ENCODE data around the gene NUP107.

DNA sequence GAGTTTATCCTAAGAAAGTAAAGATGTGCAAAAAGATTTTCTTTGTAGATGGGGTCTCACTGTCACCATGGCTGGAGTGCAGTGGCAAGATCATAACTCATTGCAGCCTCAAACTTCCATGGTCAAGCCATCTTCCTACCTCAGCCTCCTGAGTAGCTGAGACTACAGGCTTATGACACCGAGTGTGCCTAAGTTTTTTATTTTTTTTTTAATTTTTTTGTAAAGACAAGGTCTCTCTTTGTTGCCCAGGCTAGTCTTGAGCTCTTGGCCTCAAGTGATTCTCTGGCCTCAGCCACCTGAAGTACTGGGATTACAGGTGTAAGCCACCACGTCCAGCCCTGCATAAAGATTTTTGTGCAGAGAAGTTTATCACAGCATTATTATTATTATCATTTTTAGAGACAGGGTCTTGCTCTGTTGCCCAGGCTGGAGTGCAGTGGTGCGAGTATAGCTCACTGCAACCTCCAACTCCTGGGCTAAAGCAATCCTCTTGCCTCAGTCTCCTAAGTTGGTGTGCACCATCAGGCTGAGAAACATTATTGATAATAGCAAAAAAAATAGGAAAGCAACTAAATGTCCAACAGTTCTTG is 101.9 kb downstream of the NUP107 start:
- TF ChIP-seq, protein P1, sequence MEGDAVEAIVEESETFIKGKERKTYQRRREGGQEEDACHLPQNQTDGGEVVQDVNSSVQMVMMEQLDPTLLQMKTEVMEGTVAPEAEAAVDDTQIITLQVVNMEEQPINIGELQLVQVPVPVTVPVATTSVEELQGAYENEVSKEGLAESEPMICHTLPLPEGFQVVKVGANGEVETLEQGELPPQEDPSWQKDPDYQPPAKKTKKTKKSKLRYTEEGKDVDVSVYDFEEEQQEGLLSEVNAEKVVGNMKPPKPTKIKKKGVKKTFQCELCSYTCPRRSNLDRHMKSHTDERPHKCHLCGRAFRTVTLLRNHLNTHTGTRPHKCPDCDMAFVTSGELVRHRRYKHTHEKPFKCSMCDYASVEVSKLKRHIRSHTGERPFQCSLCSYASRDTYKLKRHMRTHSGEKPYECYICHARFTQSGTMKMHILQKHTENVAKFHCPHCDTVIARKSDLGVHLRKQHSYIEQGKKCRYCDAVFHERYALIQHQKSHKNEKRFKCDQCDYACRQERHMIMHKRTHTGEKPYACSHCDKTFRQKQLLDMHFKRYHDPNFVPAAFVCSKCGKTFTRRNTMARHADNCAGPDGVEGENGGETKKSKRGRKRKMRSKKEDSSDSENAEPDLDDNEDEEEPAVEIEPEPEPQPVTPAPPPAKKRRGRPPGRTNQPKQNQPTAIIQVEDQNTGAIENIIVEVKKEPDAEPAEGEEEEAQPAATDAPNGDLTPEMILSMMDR (conservative IDR thresholded peaks at IDR 0.05; ENCODE audit: low read depth, low read length) = no peak
- no peak for TF ChIP-seq EZH2phosphoT487 (IDR thresholded peaks at IDR 0.05; ENCODE audit: borderline replicate concordance, low read length)

Data from PC-3 (cell line).